ENCODE results near the gene CTNNA3. TPM values are rescaled to one million over a fixed set of nuclear protein-coding genes. Genes with fewer than 3 reads are reported as not detected.
A peak's percentile ranks its signal among the peaks of the same experiment; 100 is the strongest.

CTNNA3 gene
- total RNA-seq, 2 donors from 2014 or later, result 0.37 to 1.1 TPM

DNA sequence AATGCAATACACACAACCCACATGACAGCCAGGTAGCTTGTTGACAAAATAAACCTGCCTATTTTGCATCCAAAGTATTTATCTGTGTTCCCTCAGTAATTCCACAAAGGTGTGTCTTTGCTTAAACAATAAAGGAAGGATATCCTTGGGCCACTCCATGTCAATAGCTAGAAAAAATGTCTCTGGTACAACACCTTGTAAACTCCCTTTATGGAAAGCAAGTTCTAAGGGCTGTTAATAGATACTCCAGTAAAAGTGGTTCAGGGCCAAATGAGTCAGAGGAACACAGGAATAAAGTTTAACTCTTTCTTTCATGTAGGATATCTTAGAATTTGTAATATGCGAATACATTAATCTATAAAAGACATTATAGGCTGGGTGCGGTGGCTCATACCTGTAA, 867.0 kb downstream of the CTNNA3 start:
- TF ChIP-seq, protein P1, sequence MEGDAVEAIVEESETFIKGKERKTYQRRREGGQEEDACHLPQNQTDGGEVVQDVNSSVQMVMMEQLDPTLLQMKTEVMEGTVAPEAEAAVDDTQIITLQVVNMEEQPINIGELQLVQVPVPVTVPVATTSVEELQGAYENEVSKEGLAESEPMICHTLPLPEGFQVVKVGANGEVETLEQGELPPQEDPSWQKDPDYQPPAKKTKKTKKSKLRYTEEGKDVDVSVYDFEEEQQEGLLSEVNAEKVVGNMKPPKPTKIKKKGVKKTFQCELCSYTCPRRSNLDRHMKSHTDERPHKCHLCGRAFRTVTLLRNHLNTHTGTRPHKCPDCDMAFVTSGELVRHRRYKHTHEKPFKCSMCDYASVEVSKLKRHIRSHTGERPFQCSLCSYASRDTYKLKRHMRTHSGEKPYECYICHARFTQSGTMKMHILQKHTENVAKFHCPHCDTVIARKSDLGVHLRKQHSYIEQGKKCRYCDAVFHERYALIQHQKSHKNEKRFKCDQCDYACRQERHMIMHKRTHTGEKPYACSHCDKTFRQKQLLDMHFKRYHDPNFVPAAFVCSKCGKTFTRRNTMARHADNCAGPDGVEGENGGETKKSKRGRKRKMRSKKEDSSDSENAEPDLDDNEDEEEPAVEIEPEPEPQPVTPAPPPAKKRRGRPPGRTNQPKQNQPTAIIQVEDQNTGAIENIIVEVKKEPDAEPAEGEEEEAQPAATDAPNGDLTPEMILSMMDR (IDR thresholded peaks at IDR 0.05), result no peak
- no peak for DNase-seq
- Histone ChIP-seq H3K36me3 (no peaks in the 10 kb centered on the region), H3K4me1 (no peaks in the 10 kb centered on the region), H3K9ac (ENCODE audit: low read depth in 2 of 2, low read length in 2 of 2) (no peak overlapping the region), H3K27me3 (no peaks in the 10 kb centered on the region), H3K4me3 (no peak overlapping the region), H3K9me3 (no peaks in the 10 kb centered on the region), H3K27ac (no peak overlapping the region)
- intact Hi-C loops (cut with DNase I), result no loop called here

DNA sequence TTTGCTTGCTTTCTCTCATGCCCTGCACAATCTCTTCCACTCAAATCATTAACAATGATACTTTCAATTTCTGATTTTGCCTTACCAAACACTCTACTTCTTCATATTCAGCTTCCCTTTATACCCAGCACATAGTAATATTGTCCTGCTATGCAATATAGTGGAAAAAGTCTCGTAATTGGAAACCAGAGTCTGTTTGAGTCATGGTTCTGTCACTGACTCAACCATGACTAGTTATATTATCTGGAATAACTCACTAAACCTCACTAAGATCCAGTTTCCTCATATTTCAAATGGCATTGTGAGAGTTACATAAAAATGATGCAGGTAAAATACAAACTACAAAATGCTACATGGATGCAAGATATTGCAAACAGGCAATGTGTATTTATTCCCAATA, 868.6 kb downstream of the CTNNA3 start:
- intact Hi-C loops (cut with DNase I), result no loop called here
- Histone ChIP-seq H3K4me1 (no peaks in the 10 kb centered on the region), H3K27ac (no peak overlapping the region), H3K4me3 (no peak overlapping the region), H3K9me3 (no peaks in the 10 kb centered on the region), H3K36me3 (no peaks in the 10 kb centered on the region), H3K27me3 (no peaks in the 10 kb centered on the region), H3K9ac (ENCODE audit: low read depth in 2 of 2, low read length in 2 of 2) (no peak overlapping the region)
- no peak for DNase-seq
- TF ChIP-seq, protein P1 (IDR thresholded peaks at IDR 0.05), result no peak

DNA sequence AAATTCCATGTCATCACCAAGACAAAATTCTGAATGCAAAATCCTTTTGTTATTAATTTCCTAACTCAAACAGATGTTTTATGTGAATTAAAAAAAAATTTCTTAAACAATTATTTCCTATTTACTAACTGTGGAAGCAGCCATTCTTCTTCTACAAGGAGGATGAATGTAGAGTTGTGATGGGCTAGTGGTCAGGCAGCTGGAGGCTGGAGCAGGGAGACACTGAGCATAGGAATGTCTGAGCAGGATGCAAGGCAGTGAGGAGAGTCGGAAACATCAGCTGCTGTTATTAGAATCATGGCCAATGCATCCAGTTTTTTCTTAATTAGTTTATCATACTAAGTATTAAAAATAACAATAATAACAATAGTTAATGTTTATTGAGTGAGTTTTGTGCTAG, 872.7 kb downstream of the CTNNA3 start:
- H3K4me3 ChIP-seq, result no peak overlapping the region
- no peak overlapping the region for H3K27ac ChIP-seq
- TF ChIP-seq, protein P1 (IDR thresholded peaks at IDR 0.05), result no peak
- H3K9me3 ChIP-seq, result no peaks in the 10 kb centered on the region
- DNase-seq, result no peak
- intact Hi-C loops (cut with DNase I), result no loop called here
- H3K27me3 ChIP-seq, result no peaks in the 10 kb centered on the region
- H3K9ac ChIP-seq (ENCODE audit: low read depth in 2 of 2, low read length in 2 of 2), result no peak overlapping the region
- no peaks in the 10 kb centered on the region for H3K4me1 ChIP-seq
- H3K36me3 ChIP-seq, result no peaks in the 10 kb centered on the region

DNA sequence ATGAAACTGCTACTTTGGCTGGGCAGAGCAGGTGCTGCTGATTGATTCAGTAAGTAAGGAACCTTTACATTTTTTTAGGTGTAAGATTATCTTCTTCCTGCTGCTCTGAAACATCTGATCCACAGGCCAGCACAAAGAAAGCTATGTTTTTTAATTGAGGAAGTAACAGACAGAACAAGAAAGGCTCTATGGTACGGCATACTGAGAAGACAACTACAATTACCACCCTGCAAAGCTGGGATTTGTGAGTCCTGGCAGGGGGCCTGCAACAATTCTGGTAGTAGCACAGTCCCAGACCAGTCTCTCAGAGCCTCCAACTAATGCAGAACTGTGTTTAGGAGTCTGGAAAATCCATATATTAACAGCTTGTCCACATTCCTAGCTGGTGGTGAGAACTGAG, 873.2 kb downstream of the CTNNA3 start:
- peak; percentile 24 for DNase-seq
- Histone ChIP-seq H3K36me3 (no peaks in the 10 kb centered on the region), H3K27me3 (no peaks in the 10 kb centered on the region), H3K4me1 (no peaks in the 10 kb centered on the region), H3K9me3 (no peaks in the 10 kb centered on the region), H3K27ac (peak overlapping the region; percentile 13), H3K4me3 (no peak overlapping the region), H3K9ac (ENCODE audit: low read depth in 2 of 2, low read length in 2 of 2) (no peak overlapping the region)
- intact Hi-C loops (cut with DNase I), result no loop called here
- TF ChIP-seq, protein P1 (IDR thresholded peaks at IDR 0.05), result no peak

DNA sequence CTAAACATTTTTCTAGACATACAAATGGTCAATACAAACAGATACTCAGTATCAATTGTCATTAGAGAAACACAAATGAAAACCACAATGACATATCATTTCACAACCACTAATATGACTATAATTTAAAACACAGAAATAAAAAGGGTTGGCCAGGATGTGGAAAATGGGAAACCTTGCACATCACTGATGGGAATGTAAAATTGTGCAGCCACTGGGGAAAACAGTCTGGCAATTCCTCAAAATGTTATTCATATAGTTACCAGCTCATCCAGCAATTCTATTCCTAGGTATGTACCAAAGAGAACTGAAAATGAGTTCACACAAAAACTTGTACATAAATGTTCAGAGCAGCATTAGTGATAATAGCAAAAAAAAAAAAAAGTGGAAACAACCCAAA, 876.3 kb downstream of the CTNNA3 start:
- no peaks in the 10 kb centered on the region for H3K4me1 ChIP-seq
- TF ChIP-seq, protein P1 (IDR thresholded peaks at IDR 0.05), result no peak
- no peak overlapping the region for H3K9ac ChIP-seq (ENCODE audit: low read depth in 2 of 2, low read length in 2 of 2)
- intact Hi-C loops (cut with DNase I), result no loop called here
- no peak overlapping the region for H3K27ac ChIP-seq
- no peaks in the 10 kb centered on the region for H3K9me3 ChIP-seq
- no peaks in the 10 kb centered on the region for H3K27me3 ChIP-seq
- no peaks in the 10 kb centered on the region for H3K36me3 ChIP-seq
- H3K4me3 ChIP-seq, result no peak overlapping the region
- DNase-seq, result no peak

DNA sequence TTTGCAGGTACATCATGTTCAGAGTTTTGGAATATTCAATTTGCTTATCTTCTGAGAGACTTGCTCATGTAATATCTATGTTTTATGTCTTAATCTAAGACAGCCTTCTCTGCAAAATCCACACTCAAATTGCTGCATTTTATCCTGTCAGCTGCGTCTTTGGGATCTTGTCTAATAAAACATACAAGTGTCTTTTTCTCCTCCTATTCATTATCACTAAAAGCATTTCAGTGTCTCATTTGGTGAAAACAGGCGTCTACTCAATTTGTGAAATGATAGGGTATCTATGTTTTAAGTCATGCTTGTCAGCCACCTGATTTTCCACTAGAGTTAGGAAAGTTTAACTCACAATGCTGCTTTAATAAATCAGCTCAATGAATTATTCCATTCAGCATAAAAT, 882.9 kb downstream of the CTNNA3 start:
- TF ChIP-seq, protein P1 (IDR thresholded peaks at IDR 0.05), result no peak
- Histone ChIP-seq H3K27ac (no peak overlapping the region), H3K4me3 (no peak overlapping the region), H3K36me3 (no peaks in the 10 kb centered on the region), H3K4me1 (no peaks in the 10 kb centered on the region), H3K27me3 (no peaks in the 10 kb centered on the region), H3K9ac (ENCODE audit: low read depth in 2 of 2, low read length in 2 of 2) (no peak overlapping the region), H3K9me3 (no peaks in the 10 kb centered on the region)
- intact Hi-C loops (cut with DNase I), result no loop called here
- DNase-seq, result no peak

Measured in colonic mucosa (tissue), 4 donors.